ENCODE data around the gene CKB. TPM values are rescaled to one million over a fixed set of nuclear protein-coding genes. Genes with fewer than 3 reads are reported as not detected.

CKB gene
- total and polyA plus RNA-seq, 4 donors: 9.0 to 32.9 (median 20.4) TPM

DNA sequence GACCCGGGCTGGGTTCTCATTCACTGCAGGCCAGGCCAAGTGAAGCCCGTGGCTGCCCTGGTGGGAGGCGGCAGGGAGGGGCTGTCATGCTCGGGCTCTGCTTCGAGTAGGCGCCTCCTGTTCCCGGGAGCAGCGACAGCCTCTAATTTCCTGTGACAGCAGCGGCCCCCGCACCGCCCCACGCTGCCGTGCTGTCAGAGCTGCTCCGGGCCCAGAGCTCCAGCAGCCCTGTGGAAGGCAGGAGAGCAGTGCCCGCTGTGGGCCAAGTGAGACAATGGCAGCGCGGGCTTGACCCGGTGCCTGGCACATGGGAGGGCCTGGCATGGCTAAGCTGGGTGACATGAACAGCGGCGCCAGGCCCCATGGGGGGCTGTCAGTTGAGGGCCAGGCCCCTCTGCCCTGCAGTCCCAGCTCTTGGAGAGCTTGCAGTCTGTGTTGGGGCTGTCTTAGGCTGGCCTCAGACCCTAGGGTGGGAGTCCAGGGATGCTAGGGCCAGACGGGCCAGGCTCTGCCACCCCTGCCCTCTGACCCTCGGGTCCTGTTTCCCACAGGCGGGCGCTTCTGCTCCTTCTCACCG lies 11.5 kb upstream of the CKB start:
- WGBS: 91% methylated on average over 25 of the region's 25 CpGs
- no peak for DNase-seq (ENCODE audit: low spot score)
- Histone ChIP-seq H3K36me3 (ENCODE audit: control insufficient read depth in 4 of 4, insufficient read depth in 3 of 4, low read depth in 1 of 4, low read length in 3 of 4) (peaks cover 0 to 23% (median 3%) of the 10 kb centered on the region in 4 donors), H3K27me3 (ENCODE audit: control insufficient read depth in 4 of 4, insufficient read depth in 4 of 4, low read length in 3 of 4) (no peaks in the 10 kb centered on the region), H3K9ac (ENCODE audit: low read depth in 1 of 2, low read length in 2 of 2) (no peak overlapping the region), H3K27ac (ENCODE audit: low read depth in 1 of 2, low read length in 2 of 2) (no peak overlapping the region), H3K9me3 (ENCODE audit: control insufficient read depth in 4 of 4, low read length in 3 of 4) (no peaks in the 10 kb centered on the region), H3K4me3 (ENCODE audit: low read depth in 1 of 3, low read length in 3 of 3) (no peak overlapping the region), H3K4me1 (ENCODE audit: control insufficient read depth in 4 of 4, insufficient read depth in 4 of 4, low read length in 3 of 4) (peaks cover 8 to 24% (median 14%) of the 10 kb centered on the region in 4 donors)
- TF ChIP-seq GABPA (IDR thresholded peaks at IDR 0.05 in 1 of 2, conservative IDR thresholded peaks at IDR 0.05 in 1 of 2) (no peak), NR2F2 (IDR thresholded peaks at IDR 0.05) (no peak), HNF4A (conservative IDR thresholded peaks at IDR 0.05) (no peak), FOXA1 (IDR thresholded peaks at IDR 0.05) (no peak), YY1 (IDR thresholded peaks at IDR 0.05) (no peak), FOXA2 (IDR thresholded peaks at IDR 0.05) (no peak), SP1 (IDR thresholded peaks at IDR 0.05) (no peak), JUND (IDR thresholded peaks at IDR 0.05) (no peak), RXRA (IDR thresholded peaks at IDR 0.05) (no peak), TAF1 (conservative IDR thresholded peaks at IDR 0.05) (no peak), RAD21 (IDR thresholded peaks at IDR 0.05) (no peak), EGR1 (IDR thresholded peaks at IDR 0.05; ENCODE audit: low read depth in 2 of 2) (no peak)
- TF ChIP-seq, protein P1, sequence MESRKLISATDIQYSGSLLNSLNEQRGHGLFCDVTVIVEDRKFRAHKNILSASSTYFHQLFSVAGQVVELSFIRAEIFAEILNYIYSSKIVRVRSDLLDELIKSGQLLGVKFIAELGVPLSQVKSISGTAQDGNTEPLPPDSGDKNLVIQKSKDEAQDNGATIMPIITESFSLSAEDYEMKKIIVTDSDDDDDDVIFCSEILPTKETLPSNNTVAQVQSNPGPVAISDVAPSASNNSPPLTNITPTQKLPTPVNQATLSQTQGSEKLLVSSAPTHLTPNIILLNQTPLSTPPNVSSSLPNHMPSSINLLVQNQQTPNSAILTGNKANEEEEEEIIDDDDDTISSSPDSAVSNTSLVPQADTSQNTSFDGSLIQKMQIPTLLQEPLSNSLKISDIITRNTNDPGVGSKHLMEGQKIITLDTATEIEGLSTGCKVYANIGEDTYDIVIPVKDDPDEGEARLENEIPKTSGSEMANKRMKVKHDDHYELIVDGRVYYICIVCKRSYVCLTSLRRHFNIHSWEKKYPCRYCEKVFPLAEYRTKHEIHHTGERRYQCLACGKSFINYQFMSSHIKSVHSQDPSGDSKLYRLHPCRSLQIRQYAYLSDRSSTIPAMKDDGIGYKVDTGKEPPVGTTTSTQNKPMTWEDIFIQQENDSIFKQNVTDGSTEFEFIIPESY (IDR thresholded peaks at IDR 0.05): no peak
- TF ChIP-seq, protein P2, sequence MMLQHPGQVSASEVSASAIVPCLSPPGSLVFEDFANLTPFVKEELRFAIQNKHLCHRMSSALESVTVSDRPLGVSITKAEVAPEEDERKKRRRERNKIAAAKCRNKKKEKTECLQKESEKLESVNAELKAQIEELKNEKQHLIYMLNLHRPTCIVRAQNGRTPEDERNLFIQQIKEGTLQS (IDR thresholded peaks at IDR 0.05): no peak
- TF ChIP-seq, protein P3, sequence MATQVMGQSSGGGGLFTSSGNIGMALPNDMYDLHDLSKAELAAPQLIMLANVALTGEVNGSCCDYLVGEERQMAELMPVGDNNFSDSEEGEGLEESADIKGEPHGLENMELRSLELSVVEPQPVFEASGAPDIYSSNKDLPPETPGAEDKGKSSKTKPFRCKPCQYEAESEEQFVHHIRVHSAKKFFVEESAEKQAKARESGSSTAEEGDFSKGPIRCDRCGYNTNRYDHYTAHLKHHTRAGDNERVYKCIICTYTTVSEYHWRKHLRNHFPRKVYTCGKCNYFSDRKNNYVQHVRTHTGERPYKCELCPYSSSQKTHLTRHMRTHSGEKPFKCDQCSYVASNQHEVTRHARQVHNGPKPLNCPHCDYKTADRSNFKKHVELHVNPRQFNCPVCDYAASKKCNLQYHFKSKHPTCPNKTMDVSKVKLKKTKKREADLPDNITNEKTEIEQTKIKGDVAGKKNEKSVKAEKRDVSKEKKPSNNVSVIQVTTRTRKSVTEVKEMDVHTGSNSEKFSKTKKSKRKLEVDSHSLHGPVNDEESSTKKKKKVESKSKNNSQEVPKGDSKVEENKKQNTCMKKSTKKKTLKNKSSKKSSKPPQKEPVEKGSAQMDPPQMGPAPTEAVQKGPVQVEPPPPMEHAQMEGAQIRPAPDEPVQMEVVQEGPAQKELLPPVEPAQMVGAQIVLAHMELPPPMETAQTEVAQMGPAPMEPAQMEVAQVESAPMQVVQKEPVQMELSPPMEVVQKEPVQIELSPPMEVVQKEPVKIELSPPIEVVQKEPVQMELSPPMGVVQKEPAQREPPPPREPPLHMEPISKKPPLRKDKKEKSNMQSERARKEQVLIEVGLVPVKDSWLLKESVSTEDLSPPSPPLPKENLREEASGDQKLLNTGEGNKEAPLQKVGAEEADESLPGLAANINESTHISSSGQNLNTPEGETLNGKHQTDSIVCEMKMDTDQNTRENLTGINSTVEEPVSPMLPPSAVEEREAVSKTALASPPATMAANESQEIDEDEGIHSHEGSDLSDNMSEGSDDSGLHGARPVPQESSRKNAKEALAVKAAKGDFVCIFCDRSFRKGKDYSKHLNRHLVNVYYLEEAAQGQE (IDR thresholded peaks at IDR 0.05): no peak
- TF ChIP-seq, protein P4, sequence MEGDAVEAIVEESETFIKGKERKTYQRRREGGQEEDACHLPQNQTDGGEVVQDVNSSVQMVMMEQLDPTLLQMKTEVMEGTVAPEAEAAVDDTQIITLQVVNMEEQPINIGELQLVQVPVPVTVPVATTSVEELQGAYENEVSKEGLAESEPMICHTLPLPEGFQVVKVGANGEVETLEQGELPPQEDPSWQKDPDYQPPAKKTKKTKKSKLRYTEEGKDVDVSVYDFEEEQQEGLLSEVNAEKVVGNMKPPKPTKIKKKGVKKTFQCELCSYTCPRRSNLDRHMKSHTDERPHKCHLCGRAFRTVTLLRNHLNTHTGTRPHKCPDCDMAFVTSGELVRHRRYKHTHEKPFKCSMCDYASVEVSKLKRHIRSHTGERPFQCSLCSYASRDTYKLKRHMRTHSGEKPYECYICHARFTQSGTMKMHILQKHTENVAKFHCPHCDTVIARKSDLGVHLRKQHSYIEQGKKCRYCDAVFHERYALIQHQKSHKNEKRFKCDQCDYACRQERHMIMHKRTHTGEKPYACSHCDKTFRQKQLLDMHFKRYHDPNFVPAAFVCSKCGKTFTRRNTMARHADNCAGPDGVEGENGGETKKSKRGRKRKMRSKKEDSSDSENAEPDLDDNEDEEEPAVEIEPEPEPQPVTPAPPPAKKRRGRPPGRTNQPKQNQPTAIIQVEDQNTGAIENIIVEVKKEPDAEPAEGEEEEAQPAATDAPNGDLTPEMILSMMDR (IDR thresholded peaks at IDR 0.05; ENCODE audit: low read depth, low read length, missing input control): no peak

Measured in liver (tissue), 9 donors.